OCI-LY7 (cell line): ENCODE measurements around the gene MYH6. TPM values are rescaled to one million over a fixed set of nuclear protein-coding genes. Genes with fewer than 3 reads are reported as not detected.

ENCODE experiments used
- BruUV-seq: library from RNA; stranded (reverse); fragments of 400-500 nt; replicated peaks from 2 replicates; lab custom pipeline; 2021; lab: Mats Ljungman, UMichigan
- CTCF ChIA-PET: fragments of 300-600 bp; sonication (Branson Sonifier 250); formaldehyde crosslinking; loops from one replicate; lab custom pipeline; 2022; ENCODE audit warnings: antibody characterized with exemption; ENCODE audit not compliant: unreplicated experiment; lab: Charles Lee
- POLR2A ChIA-PET: fragments of 300-600 bp; sonication (Branson Sonifier 250); formaldehyde crosslinking; loops from one replicate; lab custom pipeline; 2022; ENCODE audit warnings: antibody characterized with exemption; lab: Charles Lee
- DNase-seq: peaks from one replicate; pipeline ENCODE4 v3.0.0-alpha.2; 2015; ENCODE audit warnings: low spot score
- H2AFZ ChIP-seq: fragments of 200-600 bp; sonication (generic), shearing (Covaris generic); 2 replicates; pipeline ENCODE4 v1.6.1; 2014; ENCODE audit warnings: mild to moderate bottlenecking, antibody characterized with exemption, low read length, moderate library complexity
- H3K27ac ChIP-seq: fragments of 200-600 bp; sonication (generic); 2 replicates; pipeline ENCODE4 v1.5.1; 2014; ENCODE audit warnings: mixed run types, low read depth, mild to moderate bottlenecking, moderate library complexity, low read length, inconsistent platforms; ENCODE audit not compliant: poor library complexity, severe bottlenecking
- H3K36me3 ChIP-seq: fragments of 200-600 bp; sonication (generic); 2 replicates; pipeline ENCODE4 v1.6.1; 2014; ENCODE audit warnings: mild to moderate bottlenecking, antibody characterized with exemption, low read length, moderate library complexity, mixed read lengths; ENCODE audit not compliant: insufficient read depth
- H3K4me1 ChIP-seq: fragments of 200-600 bp; sonication (generic); 2 replicates; pipeline ENCODE4 v1.5.1; 2014; ENCODE audit warnings: mild to moderate bottlenecking, low read length; ENCODE audit not compliant: insufficient read depth, poor library complexity, severe bottlenecking
- H3K4me2 ChIP-seq: fragments of 200-600 bp; sonication (generic); 2 replicates; pipeline ENCODE4 v1.6.1; 2014; ENCODE audit warnings: mild to moderate bottlenecking, low read length
- H3K4me3 ChIP-seq: fragments of 200-600 bp; sonication (generic); 2 replicates; pipeline ENCODE4 v1.5.1; 2014; ENCODE audit warnings: mild to moderate bottlenecking, low read depth, low read length; ENCODE audit not compliant: poor library complexity, severe bottlenecking
- H3K79me2 ChIP-seq: fragments of 200-600 bp; sonication (generic); 2 replicates; pipeline ENCODE4 v1.6.1; 2016; ENCODE audit warnings: low read depth, mild to moderate bottlenecking, low read length, moderate library complexity, mixed read lengths; ENCODE audit not compliant: insufficient read depth
- H3K9me2 ChIP-seq: fragments of 200-600 bp; sonication (generic); 2 replicates; pipeline ENCODE4 v1.6.1; 2016; ENCODE audit warnings: mild to moderate bottlenecking, low read length, mixed read lengths; ENCODE audit not compliant: insufficient read depth
- H3K9me3 ChIP-seq: fragments of 200-600 bp; sonication (generic); 2 replicates; pipeline ENCODE4 v1.6.1; 2014; ENCODE audit warnings: mild to moderate bottlenecking, mixed run types, low read length, mixed read lengths
- H4K20me1 ChIP-seq: fragments of 200-600 bp; sonication (generic); 2 replicates; pipeline ENCODE4 v1.6.1; 2014; ENCODE audit warnings: mild to moderate bottlenecking, antibody characterized with exemption, low read length, moderate library complexity, mixed read lengths; ENCODE audit not compliant: insufficient read depth
- EZH2phosphoT487 ChIP-seq: fragments of 200-600 bp; sonication (generic); IDR thresholded peaks from 2 replicates; pipeline ENCODE4 v1.6.1; 2018; ENCODE audit warnings: low read depth, borderline replicate concordance, mild to moderate bottlenecking, mixed run types, antibody characterized with exemption, low read length, moderate library complexity, mixed read lengths
- intact Hi-C: fragments of 100-400 bp; cut with micrococcal nuclease; formaldehyde crosslinking; loops from one replicate; pipeline ENCODE4 v1.10.0; 2022; ENCODE audit not compliant: unreplicated experiment
- total RNA-seq, 2 experiments: library from RNA; depleted of rRNA in 1 of 2; stranded (reverse); fragments of >200 nt in 1 of 2; shearing (Covaris generic) in 1 of 2; gene quantifications; 2 replicates each; pipeline ENCODE4 v1.2.3, GENCODE V29; 2014 to 2022
- TF ChIP-seq, protein P1 (sequence below): fragments of 200-600 bp; sonication (generic); conservative IDR thresholded peaks from 2 replicates; pipeline ENCODE4 v1.5.1; 2014; ENCODE audit warnings: mild to moderate bottlenecking, antibody characterized with exemption, low read length, moderate library complexity, mixed read lengths

The MYH6 gene
- total RNA-seq, 2 experiments from 2014 or later: not detected

DNA sequence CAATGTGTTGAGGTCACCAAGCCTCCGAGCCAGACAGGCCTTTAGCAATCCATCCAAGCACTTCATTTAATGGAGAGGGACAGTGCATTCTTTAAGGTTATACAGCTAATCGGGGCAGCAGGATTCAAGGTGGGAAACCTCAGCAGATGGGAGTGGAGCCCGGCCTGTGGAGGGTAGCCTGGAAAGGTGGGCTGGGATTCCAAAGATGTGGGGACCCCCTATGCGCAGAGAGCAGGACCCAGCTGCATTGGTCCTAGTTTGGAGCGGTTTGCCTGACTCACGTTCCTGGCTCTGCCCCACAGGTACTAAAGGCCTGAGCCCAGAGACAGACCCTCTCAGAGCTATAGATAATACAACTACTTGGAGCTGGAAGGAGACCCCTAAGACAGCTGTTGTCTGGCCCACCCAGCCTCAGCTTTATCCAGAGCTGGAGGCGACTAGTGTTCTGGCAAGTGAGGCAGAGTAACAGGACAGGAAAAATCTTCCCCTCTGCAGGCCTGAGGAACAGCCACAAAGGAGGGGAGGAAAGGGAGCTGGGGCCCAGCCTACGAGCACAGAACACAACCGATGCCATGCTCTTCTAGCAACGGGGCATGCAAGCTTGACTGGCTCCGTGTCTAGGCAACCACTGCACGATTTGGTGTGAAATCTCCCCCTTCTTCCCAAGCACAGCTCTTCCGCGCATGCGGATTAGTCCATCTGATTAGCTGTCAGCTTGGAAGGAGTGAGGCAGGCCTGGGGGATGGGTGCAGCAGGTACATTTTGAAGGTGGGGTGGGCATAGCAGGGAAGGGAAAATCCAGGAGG is 28.5 kb upstream of the MYH6 start:
- no peaks in the 10 kb centered on the region for H4K20me1 ChIP-seq
- no peaks in the 10 kb centered on the region for H3K79me2 ChIP-seq
- ChIA-PET CTCF (no interaction called here), POLR2A (interaction anchor here (0.9 to 1.6 kb wide), 3 partner anchors 8 to 17 kb away, joined by 3 read pairs; no protein-coding TSS in a partner anchor)
- BruUV-seq: no TSS peak
- no peaks in the 10 kb centered on the region for H3K9me2 ChIP-seq
- no peak overlapping the region for H3K4me2 ChIP-seq
- TF ChIP-seq EZH2phosphoT487: no peak
- TF ChIP-seq, protein P1, sequence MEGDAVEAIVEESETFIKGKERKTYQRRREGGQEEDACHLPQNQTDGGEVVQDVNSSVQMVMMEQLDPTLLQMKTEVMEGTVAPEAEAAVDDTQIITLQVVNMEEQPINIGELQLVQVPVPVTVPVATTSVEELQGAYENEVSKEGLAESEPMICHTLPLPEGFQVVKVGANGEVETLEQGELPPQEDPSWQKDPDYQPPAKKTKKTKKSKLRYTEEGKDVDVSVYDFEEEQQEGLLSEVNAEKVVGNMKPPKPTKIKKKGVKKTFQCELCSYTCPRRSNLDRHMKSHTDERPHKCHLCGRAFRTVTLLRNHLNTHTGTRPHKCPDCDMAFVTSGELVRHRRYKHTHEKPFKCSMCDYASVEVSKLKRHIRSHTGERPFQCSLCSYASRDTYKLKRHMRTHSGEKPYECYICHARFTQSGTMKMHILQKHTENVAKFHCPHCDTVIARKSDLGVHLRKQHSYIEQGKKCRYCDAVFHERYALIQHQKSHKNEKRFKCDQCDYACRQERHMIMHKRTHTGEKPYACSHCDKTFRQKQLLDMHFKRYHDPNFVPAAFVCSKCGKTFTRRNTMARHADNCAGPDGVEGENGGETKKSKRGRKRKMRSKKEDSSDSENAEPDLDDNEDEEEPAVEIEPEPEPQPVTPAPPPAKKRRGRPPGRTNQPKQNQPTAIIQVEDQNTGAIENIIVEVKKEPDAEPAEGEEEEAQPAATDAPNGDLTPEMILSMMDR: no peak
- DNase-seq: no peak
- no peak overlapping the region for H3K4me3 ChIP-seq
- no peak overlapping the region for H2AFZ ChIP-seq
- intact Hi-C loops: no loop called here
- H3K27ac ChIP-seq: no peak overlapping the region
- no peaks in the 10 kb centered on the region for H3K9me3 ChIP-seq
- no peaks in the 10 kb centered on the region for H3K4me1 ChIP-seq
- H3K36me3 ChIP-seq: no peaks in the 10 kb centered on the region

DNA sequence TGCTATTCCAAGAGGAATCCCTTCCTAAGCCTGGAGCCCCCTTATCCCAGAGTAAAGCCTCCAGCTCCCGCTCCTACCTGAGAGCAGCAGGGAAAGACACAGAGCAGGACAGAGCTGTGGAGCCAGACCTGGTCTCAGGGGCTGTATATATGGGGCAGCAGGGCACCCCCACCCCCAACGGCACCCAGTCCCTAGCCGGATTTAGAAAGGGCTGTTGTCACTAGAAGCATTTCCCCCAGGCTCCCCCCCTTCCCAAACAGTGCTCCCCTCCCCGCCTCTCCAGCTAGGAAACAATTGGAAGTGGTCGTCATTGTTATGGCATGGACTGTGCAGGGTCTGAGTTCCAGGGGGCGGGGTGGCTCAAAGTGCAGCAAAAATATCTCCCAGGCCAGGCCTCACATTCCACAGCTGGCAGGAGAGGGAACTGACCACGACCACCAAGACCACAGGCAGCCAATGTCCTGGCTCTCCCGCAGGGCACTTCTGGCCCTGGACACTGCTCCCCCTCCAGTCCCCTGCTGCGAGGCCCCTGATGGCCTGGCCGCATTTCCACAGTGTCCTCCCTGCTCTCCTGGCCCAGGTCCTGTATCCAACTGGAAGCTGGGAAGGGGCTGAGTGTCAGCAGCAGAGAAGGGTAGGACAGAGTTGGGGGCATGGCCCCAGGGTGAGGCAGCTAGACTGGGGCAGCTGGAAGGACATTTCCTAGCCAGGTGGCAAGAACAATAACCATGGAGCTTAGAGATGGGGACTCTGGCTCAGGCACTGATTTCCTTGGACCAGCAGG is 27.7 kb upstream of the MYH6 start, which contains the start of gene MYH7:
Gene MYH7 (minus strand): TSS at position 118 of the 784 bp plus-strand sequence. CDS start 1,928 bp downstream, outside the sequence.
- Histone ChIP-seq H3K36me3 (no peaks in the 10 kb centered on the region), H3K4me2 (no peak within 1 kb of the TSS), H3K9me2 (no peaks in the 10 kb centered on the region), H4K20me1 (no peaks in the 10 kb centered on the region), H3K4me3 (no peak within 1 kb of the TSS), H3K4me1 (no peaks in the 10 kb centered on the region), H3K79me2 (no peaks in the 10 kb centered on the region), H3K27ac (no peak within 1 kb of the TSS), H3K9me3 (no peaks in the 10 kb centered on the region), H2AFZ (no peak within 1 kb of the TSS)
- no TSS peak for BruUV-seq
- DNase-seq: no peak
- CTCF ChIA-PET: no interaction called here
- TF ChIP-seq, protein P1: no peak
- TF ChIP-seq EZH2phosphoT487: no peak
- intact Hi-C loops: no loop called here
- POLR2A ChIA-PET: interaction anchor here (0.9 to 1.6 kb wide), 3 partner anchors 8 to 17 kb away, joined by 3 read pairs; no protein-coding TSS in a partner anchor
